HG02852 (cell line): Measurements from ENCODE around the gene UACA.

Experiments
- ATAC-seq: cut with Tn5 transposase; IDR thresholded peaks from one replicate; pipeline ENCODE4 v1.9.1; 2021; ENCODE audit warnings: mild to moderate bottlenecking, moderate library complexity; ENCODE audit not compliant: unreplicated experiment

Gene UACA

GRCh38 chr15:70783610-70784022, 20.3 kb upstream of the UACA start:
- ATAC-seq, result no peak

- ATAC-seq, result no peak
Observed at GRCh38 chr15:70783041-70783440, 19.7 kb upstream of the UACA start.

DNA sequence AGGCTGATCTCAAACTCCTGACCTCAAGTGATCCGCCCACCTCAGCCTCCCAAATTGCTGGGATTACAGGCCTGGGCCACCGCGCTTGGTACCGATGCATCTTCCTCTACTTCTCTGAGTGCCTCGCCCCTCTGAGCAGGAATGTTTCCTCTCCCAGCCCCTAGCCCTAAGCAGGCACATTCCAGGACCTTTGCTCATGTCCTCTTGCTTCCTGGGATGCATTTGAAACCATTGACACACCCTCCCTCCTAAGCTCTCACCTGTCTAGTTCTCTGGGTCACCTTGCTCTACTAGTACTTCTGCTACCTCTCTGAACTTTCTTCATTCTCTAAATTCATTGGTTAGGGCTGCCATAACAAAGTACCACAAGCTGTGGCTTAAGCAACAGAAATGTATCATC, 17.9 kb upstream of the UACA start:
- ATAC-seq, result no peak

GRCh38 chr15:70778258-70779076, 15.1 kb upstream of the UACA start:
- no peak for ATAC-seq

GRCh38 chr15:70777170-70777926, 14.0 kb upstream of the UACA start:
- ATAC-seq, result no peak

DNA sequence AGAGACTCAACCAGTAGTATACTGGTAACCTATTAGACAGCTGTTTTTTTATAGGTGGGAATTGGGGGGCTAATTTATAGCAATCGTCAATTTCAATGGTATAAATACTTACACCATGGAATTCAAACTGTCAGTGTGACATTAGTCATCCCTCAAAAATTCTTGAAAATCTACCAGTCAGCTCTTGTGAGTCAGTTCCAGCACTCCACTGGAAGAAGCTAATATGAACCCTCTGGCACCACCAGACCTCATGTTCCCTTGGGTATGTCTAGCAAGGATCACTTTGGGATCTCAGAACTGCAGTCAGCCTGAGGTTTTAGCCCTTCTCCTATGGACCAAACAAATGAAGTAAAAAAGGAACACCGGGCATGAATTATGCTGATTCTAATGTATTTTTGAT, 11.8 kb upstream of the UACA start:
- no peak for ATAC-seq

DNA sequence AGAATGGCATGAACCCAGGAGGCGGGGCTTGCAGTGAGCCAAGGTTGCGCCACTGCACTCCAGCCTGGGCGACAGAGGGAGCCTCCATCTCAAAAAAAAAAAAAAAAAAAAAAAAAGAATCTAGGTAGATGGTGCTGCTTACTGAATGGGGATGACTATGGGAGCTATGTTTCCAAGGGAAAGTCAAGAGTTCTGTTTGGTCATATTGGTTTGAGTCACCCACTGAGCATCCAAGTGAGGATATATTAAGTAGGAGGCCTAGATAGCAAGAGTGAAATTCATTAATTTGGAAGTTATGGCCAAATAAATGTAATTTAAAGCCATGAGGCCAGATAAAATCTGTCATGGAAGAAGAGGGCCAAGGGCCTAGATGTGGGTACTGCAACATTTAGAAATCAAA, 9.0 kb upstream of the UACA start:
- ATAC-seq, result no peak

DNA sequence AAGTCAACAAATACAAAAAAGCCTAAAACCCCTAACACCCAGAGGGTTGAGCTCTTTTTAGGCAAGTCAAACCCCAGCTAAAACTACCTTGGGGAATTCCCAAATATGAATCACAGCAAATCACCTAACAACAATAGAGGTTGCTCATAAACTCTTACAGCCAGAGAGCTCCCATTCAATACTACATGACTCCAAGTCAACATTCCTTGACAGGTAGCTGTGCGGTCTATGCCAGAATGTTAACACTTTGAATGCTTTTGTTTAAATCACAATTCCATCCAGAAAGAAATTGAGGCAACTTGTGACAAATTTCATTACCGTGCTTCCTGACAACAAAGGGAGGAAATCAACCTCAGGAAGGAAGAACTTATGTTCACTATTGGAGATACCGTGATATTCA, 7.5 kb upstream of the UACA start:
- no peak for ATAC-seq

- ATAC-seq, result no peak
Observed at GRCh38 chr15:70768257-70768883, 5.0 kb upstream of the UACA start.

- ATAC-seq, result no peak
Observed at GRCh38 chr15:70767667-70768066, 4.3 kb upstream of the UACA start.

DNA sequence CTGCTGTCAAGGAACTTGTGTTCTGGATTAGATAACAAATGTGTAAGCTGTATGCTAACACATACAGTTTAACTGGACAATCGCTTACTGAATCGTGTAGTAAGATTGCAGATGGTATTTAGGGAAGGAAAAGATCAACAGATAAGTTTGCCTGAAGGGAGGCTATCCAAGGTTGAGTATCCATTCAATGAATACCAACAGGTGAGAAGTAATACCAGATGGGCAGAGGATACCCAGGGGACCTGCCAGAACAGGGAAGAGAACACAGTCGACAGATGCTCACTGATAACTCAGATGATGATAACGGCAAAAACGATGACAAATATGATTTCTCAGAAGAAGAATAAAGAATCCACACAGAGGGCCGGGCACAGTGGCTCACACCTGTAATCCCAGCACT, 3.2 kb upstream of the UACA start:
- no peak for ATAC-seq

GRCh38 chr15:70765504-70766281, 2.3 kb upstream of the UACA start:
- no peak for ATAC-seq

- no peak for ATAC-seq
Observed at GRCh38 chr15:70763950-70764730, 782 bp upstream of the UACA start.

GRCh38 chr15:70762469-70763119, 764 bp downstream of the UACA start:
- ATAC-seq, result peak; percentile 20

DNA sequence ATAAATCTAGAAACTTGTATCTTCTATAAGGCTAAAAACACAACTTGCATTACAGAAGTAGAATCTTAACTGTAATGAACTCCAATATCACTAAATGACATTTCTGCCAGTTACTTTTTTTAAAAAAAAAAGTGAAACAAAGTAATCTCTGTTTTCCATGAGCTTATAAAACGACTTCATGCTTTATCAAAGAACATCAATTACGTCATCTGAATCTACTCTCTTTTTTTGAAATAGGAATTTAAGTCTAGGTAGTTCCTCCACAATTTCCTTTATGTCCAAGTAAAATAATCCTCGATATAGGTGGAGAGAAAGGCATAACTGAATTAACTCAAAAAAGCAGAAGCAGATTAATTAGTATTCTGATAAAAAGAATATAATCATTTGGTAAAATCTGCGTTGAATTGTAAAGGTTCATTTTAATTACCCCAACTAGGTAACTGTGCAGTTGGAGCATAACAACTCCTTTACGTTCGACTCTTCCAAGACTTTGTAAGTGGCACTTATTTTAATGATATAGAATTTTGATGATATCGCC, 1.4 kb downstream of the UACA start:
- no peak for ATAC-seq

- no peak for ATAC-seq
Observed at GRCh38 chr15:70761046-70761445, 2.3 kb downstream of the UACA start.

GRCh38 chr15:70758790-70759462, 4.4 kb downstream of the UACA start:
- no peak for ATAC-seq

DNA sequence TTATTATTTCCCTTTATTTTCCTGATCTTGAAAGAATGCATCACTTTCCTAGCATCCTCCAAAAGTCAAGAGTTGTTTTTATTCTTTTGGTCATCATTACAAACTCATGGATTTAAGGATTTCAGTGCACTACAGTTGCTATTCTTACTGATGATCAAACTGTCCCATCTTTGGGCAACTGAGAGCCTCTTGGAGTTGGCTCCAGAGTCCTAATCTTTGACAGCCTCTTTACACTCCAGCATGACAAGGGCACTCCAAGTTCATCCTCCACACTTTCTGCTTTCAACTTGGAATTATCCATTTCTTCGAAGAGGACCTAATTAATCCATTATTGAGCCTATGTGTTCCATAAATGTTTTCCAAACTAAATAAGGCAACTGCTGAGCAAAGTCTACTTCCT, 5.7 kb downstream of the UACA start:
- ATAC-seq, result no peak

GRCh38 chr15:70754862-70755261, 8.5 kb downstream of the UACA start:
- ATAC-seq, result no peak
